Measurements from ENCODE around the gene DLGAP1. TPM values are rescaled to one million over a fixed set of nuclear protein-coding genes. Genes with fewer than 3 reads are reported as not detected.
A peak's percentile ranks its signal among the peaks of the same experiment; 100 is the strongest.

Gene DLGAP1
- total and polyA plus RNA-seq, 3 donors from 2014 or later: 18.6 to 93.8 (median 69.1) TPM

GRCh38 chr18:4374564-4374963 lies 80.5 kb downstream of the DLGAP1 start:
- H3K4me3 ChIP-seq: no peak overlapping the region
- TF ChIP-seq POLR2A (IDR thresholded peaks at IDR 0.05) (no peak), CTCF (IDR thresholded peaks at IDR 0.05) (no peak)
- H3K27me3 ChIP-seq: no peaks in the 10 kb centered on the region
- intact Hi-C loops (cut with DNase I; ENCODE audit: low total_unique reads): no loop called here
- H3K27ac ChIP-seq: no peak overlapping the region
- H3K9me3 ChIP-seq: no peaks in the 10 kb centered on the region
- DNase-seq: no peak
- no peaks in the 10 kb centered on the region for H3K36me3 ChIP-seq (ENCODE audit: low read depth, missing control alignments)
- WGBS, 2 donors: 84 to 89% methylated on average over 1 of the region's 1 CpG
- H3K4me1 ChIP-seq: no peaks in the 10 kb centered on the region

- TF ChIP-seq CTCF (IDR thresholded peaks at IDR 0.05): no peak
- TF ChIP-seq POLR2A (IDR thresholded peaks at IDR 0.05): no peak
- no peak overlapping the region for H3K4me3 ChIP-seq
- no peaks in the 10 kb centered on the region for H3K36me3 ChIP-seq (ENCODE audit: low read depth, missing control alignments)
- intact Hi-C loops (cut with DNase I; ENCODE audit: low total_unique reads): no loop called here
- H3K4me1 ChIP-seq: no peaks in the 10 kb centered on the region
- H3K27me3 ChIP-seq: no peaks in the 10 kb centered on the region
- no peak overlapping the region for H3K27ac ChIP-seq
- H3K9me3 ChIP-seq: no peaks in the 10 kb centered on the region
- DNase-seq: no peak
- WGBS, 2 donors: 75 to 78% methylated on average over 4 of the region's 4 CpGs
Measured at GRCh38 chr18:4369705-4370104, 85.4 kb downstream of the DLGAP1 start.

GRCh38 chr18:4360221-4360715 lies 94.8 kb downstream of the DLGAP1 start:
- H3K9me3 ChIP-seq: no peaks in the 10 kb centered on the region
- no peaks in the 10 kb centered on the region for H3K27me3 ChIP-seq
- H3K27ac ChIP-seq: no peak overlapping the region
- intact Hi-C loops (cut with DNase I; ENCODE audit: low total_unique reads): no loop called here
- no peak for TF ChIP-seq CTCF (IDR thresholded peaks at IDR 0.05)
- no peak for TF ChIP-seq POLR2A (IDR thresholded peaks at IDR 0.05)
- H3K36me3 ChIP-seq (ENCODE audit: low read depth, missing control alignments): no peaks in the 10 kb centered on the region
- no peaks in the 10 kb centered on the region for H3K4me1 ChIP-seq
- no peak for DNase-seq
- 88 to 96% methylated on average over 2 of the region's 2 CpGs for WGBS, 2 donors
- no peak overlapping the region for H3K4me3 ChIP-seq

GRCh38 chr18:4358618-4359017 lies 96.5 kb downstream of the DLGAP1 start:
- no peak overlapping the region for H3K27ac ChIP-seq
- H3K9me3 ChIP-seq: no peaks in the 10 kb centered on the region
- H3K4me1 ChIP-seq: no peaks in the 10 kb centered on the region
- WGBS, 2 donors: 57 to 64% methylated on average over 3 to 4 of the region's 4 CpGs
- H3K4me3 ChIP-seq: no peak overlapping the region
- H3K27me3 ChIP-seq: no peaks in the 10 kb centered on the region
- no peaks in the 10 kb centered on the region for H3K36me3 ChIP-seq (ENCODE audit: low read depth, missing control alignments)
- intact Hi-C loops (cut with DNase I; ENCODE audit: low total_unique reads): no loop called here
- TF ChIP-seq POLR2A (IDR thresholded peaks at IDR 0.05) (no peak), CTCF (IDR thresholded peaks at IDR 0.05) (no peak)
- DNase-seq: no peak

- no peaks in the 10 kb centered on the region for H3K27me3 ChIP-seq
- peak; percentile 37 for DNase-seq
Measured at GRCh38 chr18:4357579-4357978, 97.5 kb downstream of the DLGAP1 start.

More at GRCh38 chr18:4357579-4357978, 97.5 kb downstream of the DLGAP1 start:
- H3K4me1 ChIP-seq: no peaks in the 10 kb centered on the region
- 40 to 52% methylated on average over 4 of the region's 4 CpGs for WGBS, 2 donors
- H3K4me3 ChIP-seq: no peak overlapping the region
- TF ChIP-seq CTCF (IDR thresholded peaks at IDR 0.05): no peak
- intact Hi-C loops (cut with DNase I; ENCODE audit: low total_unique reads): no loop called here
- no peak overlapping the region for H3K27ac ChIP-seq
- H3K36me3 ChIP-seq (ENCODE audit: low read depth, missing control alignments): no peaks in the 10 kb centered on the region
- H3K9me3 ChIP-seq: no peaks in the 10 kb centered on the region

Data from testis (tissue), 3 donors.